ENCODE results near the gene KRT33A.
A peak's percentile ranks its signal among the peaks of the same experiment; 100 is the strongest.

KRT33A gene

GRCh38 chr17:41324180-41325075 is 26.2 kb downstream of the KRT33A start:
- peak; percentile 36 for TF ChIP-seq CTCF (IDR thresholded peaks at IDR 0.05; ENCODE audit: control insufficient read depth, insufficient read depth, low read depth, low read length, missing control alignments)
- no peak for DNase-seq (ENCODE audit: low read depth)
- no peak overlapping the region for H3K4me3 ChIP-seq (ENCODE audit: control insufficient read depth, low read depth, low read length)

GRCh38 chr17:41322903-41323895 is 27.4 kb downstream of the KRT33A start:
- no peak for DNase-seq (ENCODE audit: low read depth)
- no peak overlapping the region for H3K4me3 ChIP-seq (ENCODE audit: control insufficient read depth, low read depth, low read length)
- no peak for TF ChIP-seq CTCF (IDR thresholded peaks at IDR 0.05; ENCODE audit: control insufficient read depth, insufficient read depth, low read depth, low read length, missing control alignments)

- H3K4me3 ChIP-seq (ENCODE audit: control insufficient read depth, low read depth, low read length) = no peak overlapping the region
- peak; percentile 68 for DNase-seq (ENCODE audit: low read depth)
- peak; percentile 82 for TF ChIP-seq CTCF (IDR thresholded peaks at IDR 0.05; ENCODE audit: control insufficient read depth, insufficient read depth, low read depth, low read length, missing control alignments)
Measured at GRCh38 chr17:41322094-41322902, 28.3 kb downstream of the KRT33A start.

GRCh38 chr17:41318231-41318630 is 32.4 kb downstream of the KRT33A start:
- no peak for DNase-seq (ENCODE audit: low read depth)
- TF ChIP-seq CTCF (IDR thresholded peaks at IDR 0.05; ENCODE audit: control insufficient read depth, insufficient read depth, low read depth, low read length, missing control alignments) = no peak
- H3K4me3 ChIP-seq (ENCODE audit: control insufficient read depth, low read depth, low read length) = no peak overlapping the region

- H3K4me3 ChIP-seq (ENCODE audit: control insufficient read depth, low read depth, low read length) = no peak overlapping the region
- no peak for TF ChIP-seq CTCF (IDR thresholded peaks at IDR 0.05; ENCODE audit: control insufficient read depth, insufficient read depth, low read depth, low read length, missing control alignments)
- DNase-seq (ENCODE audit: low read depth) = no peak
Measured at GRCh38 chr17:41315814-41316445, 34.7 kb downstream of the KRT33A start.
